Measurements from ENCODE around the gene FOCAD.

DNA sequence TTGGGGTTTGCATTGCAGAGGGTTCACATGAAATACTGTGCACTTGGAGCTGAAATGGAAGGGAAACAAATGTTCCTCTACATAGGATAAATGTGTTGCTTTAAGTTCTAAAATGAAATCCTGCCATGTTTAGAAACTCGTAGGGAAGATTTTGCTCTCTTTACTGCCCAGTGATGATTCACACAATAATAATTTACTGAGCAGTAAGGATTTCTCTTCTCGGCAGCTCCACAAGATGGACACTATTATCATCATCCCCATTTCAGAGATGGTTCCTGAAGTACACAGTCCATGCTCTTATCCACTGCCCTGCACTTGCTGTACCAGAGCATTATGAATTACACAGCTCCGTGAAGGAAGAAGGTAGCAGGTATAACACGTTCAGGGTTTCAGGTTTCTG, 343.2 kb downstream of the FOCAD start:
- TF ChIP-seq, protein P1, sequence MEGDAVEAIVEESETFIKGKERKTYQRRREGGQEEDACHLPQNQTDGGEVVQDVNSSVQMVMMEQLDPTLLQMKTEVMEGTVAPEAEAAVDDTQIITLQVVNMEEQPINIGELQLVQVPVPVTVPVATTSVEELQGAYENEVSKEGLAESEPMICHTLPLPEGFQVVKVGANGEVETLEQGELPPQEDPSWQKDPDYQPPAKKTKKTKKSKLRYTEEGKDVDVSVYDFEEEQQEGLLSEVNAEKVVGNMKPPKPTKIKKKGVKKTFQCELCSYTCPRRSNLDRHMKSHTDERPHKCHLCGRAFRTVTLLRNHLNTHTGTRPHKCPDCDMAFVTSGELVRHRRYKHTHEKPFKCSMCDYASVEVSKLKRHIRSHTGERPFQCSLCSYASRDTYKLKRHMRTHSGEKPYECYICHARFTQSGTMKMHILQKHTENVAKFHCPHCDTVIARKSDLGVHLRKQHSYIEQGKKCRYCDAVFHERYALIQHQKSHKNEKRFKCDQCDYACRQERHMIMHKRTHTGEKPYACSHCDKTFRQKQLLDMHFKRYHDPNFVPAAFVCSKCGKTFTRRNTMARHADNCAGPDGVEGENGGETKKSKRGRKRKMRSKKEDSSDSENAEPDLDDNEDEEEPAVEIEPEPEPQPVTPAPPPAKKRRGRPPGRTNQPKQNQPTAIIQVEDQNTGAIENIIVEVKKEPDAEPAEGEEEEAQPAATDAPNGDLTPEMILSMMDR (IDR thresholded peaks at IDR 0.05) = no peak
- TF ChIP-seq POLR2A (IDR thresholded peaks at IDR 0.05) = no peak
